ENCODE results near the gene CLTCL1.

The CLTCL1 gene

GRCh38 chr22:19172213-19173046, 119.1 kb downstream of the CLTCL1 start:
- TF ChIP-seq ZFX (IDR thresholded peaks at IDR 0.05; ENCODE audit: borderline replicate concordance), result no peak
- TF ChIP-seq, protein P1, sequence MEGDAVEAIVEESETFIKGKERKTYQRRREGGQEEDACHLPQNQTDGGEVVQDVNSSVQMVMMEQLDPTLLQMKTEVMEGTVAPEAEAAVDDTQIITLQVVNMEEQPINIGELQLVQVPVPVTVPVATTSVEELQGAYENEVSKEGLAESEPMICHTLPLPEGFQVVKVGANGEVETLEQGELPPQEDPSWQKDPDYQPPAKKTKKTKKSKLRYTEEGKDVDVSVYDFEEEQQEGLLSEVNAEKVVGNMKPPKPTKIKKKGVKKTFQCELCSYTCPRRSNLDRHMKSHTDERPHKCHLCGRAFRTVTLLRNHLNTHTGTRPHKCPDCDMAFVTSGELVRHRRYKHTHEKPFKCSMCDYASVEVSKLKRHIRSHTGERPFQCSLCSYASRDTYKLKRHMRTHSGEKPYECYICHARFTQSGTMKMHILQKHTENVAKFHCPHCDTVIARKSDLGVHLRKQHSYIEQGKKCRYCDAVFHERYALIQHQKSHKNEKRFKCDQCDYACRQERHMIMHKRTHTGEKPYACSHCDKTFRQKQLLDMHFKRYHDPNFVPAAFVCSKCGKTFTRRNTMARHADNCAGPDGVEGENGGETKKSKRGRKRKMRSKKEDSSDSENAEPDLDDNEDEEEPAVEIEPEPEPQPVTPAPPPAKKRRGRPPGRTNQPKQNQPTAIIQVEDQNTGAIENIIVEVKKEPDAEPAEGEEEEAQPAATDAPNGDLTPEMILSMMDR (IDR thresholded peaks at IDR 0.05), result no peak
- H3K27ac ChIP-seq, result peak overlapping the region; percentile 93

DNA sequence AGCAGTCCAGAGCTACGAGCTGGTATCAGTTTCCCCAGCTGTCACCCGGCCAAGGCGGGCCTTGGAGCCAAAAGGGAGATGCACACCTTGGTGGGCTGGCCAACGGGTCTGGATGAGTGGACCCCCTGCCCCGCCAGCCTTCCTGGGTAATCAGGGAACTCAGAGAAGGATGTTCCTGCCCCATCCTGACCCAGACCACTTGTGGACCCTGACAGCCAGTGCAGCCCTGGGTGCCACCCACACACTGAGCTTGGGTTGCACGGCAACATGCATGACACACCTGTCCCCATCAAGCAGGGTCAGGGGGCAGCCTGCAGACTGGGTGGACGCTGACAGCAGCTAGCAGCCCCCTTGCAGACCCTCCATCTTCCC, 121.6 kb downstream of the CLTCL1 start:
- TF ChIP-seq, protein P1 (IDR thresholded peaks at IDR 0.05), result no peak
- TF ChIP-seq ZFX (IDR thresholded peaks at IDR 0.05; ENCODE audit: borderline replicate concordance), result no peak
- H3K27ac ChIP-seq, result no peak overlapping the region

- no peak overlapping the region for H3K27ac ChIP-seq
- TF ChIP-seq, protein P1 (IDR thresholded peaks at IDR 0.05), result no peak
- no peak for TF ChIP-seq ZFX (IDR thresholded peaks at IDR 0.05; ENCODE audit: borderline replicate concordance)
Measured at GRCh38 chr22:19169002-19169946, 122.2 kb downstream of the CLTCL1 start.

DNA sequence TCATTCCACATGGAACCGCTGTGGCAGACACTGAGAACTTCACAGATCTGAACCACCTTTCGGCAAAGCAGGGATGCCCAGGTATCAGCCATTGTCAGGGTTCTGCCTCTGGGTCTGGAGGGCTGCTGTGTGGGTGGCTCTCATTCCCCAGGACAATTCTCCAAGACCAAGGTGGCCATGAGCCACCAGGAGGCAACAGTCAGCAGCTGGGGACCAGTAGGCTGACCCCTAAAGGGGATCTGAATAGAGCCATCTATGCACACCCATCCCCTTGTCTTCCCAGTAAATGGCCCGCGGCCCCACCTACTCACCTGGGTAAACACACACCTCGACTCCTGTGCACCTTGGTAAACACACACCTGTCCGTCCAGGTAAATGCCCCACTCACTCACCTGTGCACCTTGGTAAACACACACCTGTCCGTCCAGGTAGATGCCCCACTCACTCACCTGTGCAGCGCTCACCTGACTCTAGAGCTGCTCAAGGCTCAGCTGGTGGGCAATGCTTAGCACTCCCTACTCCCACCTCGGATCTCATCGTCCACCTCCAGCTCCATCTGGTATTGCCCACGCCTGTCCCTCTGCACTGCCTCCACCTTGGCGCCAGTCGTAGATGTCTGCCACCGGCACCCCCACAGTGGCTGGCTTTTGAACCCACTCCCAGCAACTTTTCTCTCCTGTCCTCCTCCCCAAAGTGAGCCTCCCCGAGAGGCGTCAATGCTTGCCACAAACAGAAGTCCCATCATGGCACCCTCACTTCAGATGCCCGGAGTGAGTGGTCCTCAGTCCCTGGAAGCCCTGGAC, 123.2 kb downstream of the CLTCL1 start:
- H3K27ac ChIP-seq, result no peak overlapping the region
- TF ChIP-seq ZFX (IDR thresholded peaks at IDR 0.05; ENCODE audit: borderline replicate concordance), result no peak
- TF ChIP-seq, protein P1 (IDR thresholded peaks at IDR 0.05), result peak; percentile 12; the same call in 1 of the 2 replicates

GRCh38 chr22:19167106-19167869, 124.2 kb downstream of the CLTCL1 start:
- TF ChIP-seq ZFX (IDR thresholded peaks at IDR 0.05; ENCODE audit: borderline replicate concordance), result no peak

GRCh38 chr22:19166421-19166820, 125.1 kb downstream of the CLTCL1 start:
- H3K27ac ChIP-seq, result no peak overlapping the region

More at GRCh38 chr22:19167106-19167869, 124.2 kb downstream of the CLTCL1 start:
- H3K27ac ChIP-seq, result no peak overlapping the region

More at GRCh38 chr22:19166421-19166820, 125.1 kb downstream of the CLTCL1 start:
- TF ChIP-seq, protein P1 (IDR thresholded peaks at IDR 0.05), result no peak
- no peak for TF ChIP-seq ZFX (IDR thresholded peaks at IDR 0.05; ENCODE audit: borderline replicate concordance)
